H9 (cell line): ENCODE results near the gene DOCK1. TPM values are rescaled to one million over a fixed set of nuclear protein-coding genes. Genes with fewer than 3 reads are reported as not detected.

Source experiments
- DNase-seq: peaks from one replicate; pipeline ENCODE4 v3.0.0-alpha.2; 2017
- H2AFZ ChIP-seq: one replicate; pipeline ENCODE4 v1.6.1; 2013; ENCODE audit warnings: mild to moderate bottlenecking, low read length, control low read depth, moderate library complexity
- H2AK5ac ChIP-seq: 2 replicates; pipeline ENCODE4 v1.6.1; 2013; ENCODE audit warnings: low read length, control low read depth, mixed read lengths; ENCODE audit not compliant: insufficient read length
- H2BK120ac ChIP-seq: one replicate; pipeline ENCODE4 v1.6.1; 2013; ENCODE audit warnings: low read depth, mild to moderate bottlenecking, low read length, control low read depth, inconsistent platforms; ENCODE audit not compliant: poor library complexity, severe bottlenecking
- H2BK12ac ChIP-seq: 2 replicates; pipeline ENCODE4 v1.6.1; 2013; ENCODE audit warnings: low read length, control low read depth, mixed read lengths, low read depth; ENCODE audit not compliant: insufficient read length
- H2BK15ac ChIP-seq: 2 replicates; pipeline ENCODE4 v1.6.1; 2013; ENCODE audit warnings: low read depth, low read length, control low read depth
- H2BK20ac ChIP-seq: one replicate; pipeline ENCODE4 v1.6.1; 2013; ENCODE audit warnings: low read depth, mild to moderate bottlenecking, low read length, control low read depth, inconsistent platforms; ENCODE audit not compliant: poor library complexity, severe bottlenecking
- H2BK5ac ChIP-seq: 2 replicates; pipeline ENCODE4 v1.6.1; 2013; ENCODE audit warnings: low read length, control low read depth, mixed read lengths; ENCODE audit not compliant: insufficient read length
- H3K14ac ChIP-seq: 2 replicates; pipeline ENCODE4 v1.6.1; 2013; ENCODE audit warnings: low read length, control low read depth; ENCODE audit not compliant: insufficient read depth
- H3K18ac ChIP-seq: 2 replicates; pipeline ENCODE4 v1.6.1; 2013; ENCODE audit warnings: low read depth, mild to moderate bottlenecking, mixed read lengths, low read length, control low read depth; ENCODE audit not compliant: insufficient read length
- H3K23ac ChIP-seq: 2 replicates; pipeline ENCODE4 v1.6.1; 2013; ENCODE audit warnings: low read length, control low read depth, mixed read lengths, low read depth; ENCODE audit not compliant: insufficient read length
- H3K23me2 ChIP-seq: 2 replicates; pipeline ENCODE4 v1.6.1; 2013; ENCODE audit warnings: low read depth, mild to moderate bottlenecking, mixed read lengths, low read length, control low read depth; ENCODE audit not compliant: insufficient read length, poor library complexity, severe bottlenecking
- H3K27ac ChIP-seq: 2 replicates; pipeline ENCODE4 v1.5.1; 2013; ENCODE audit warnings: low read length, control low read depth, mixed read lengths, low read depth; ENCODE audit not compliant: insufficient read length
- H3K27me3 ChIP-seq: 2 replicates; pipeline ENCODE4 v1.6.1; 2013; ENCODE audit warnings: low read length, control low read depth, inconsistent platforms; ENCODE audit not compliant: insufficient read depth
- H3K4ac ChIP-seq: 2 replicates; pipeline ENCODE4 v1.6.1; 2013; ENCODE audit warnings: low read depth, mild to moderate bottlenecking, control low read depth, inconsistent platforms, low read length, moderate library complexity
- H3K4me1 ChIP-seq: 2 replicates; pipeline ENCODE4 v1.6.1; 2013; ENCODE audit warnings: low read length, control low read depth, inconsistent platforms; ENCODE audit not compliant: insufficient read depth
- H3K4me2 ChIP-seq: 2 replicates; pipeline ENCODE4 v1.6.1; 2013; ENCODE audit warnings: low read length, control low read depth, mixed read lengths; ENCODE audit not compliant: insufficient read length, insufficient read depth
- H3K56ac ChIP-seq: 2 replicates; pipeline ENCODE4 v1.6.1; 2013; ENCODE audit warnings: low read depth, mild to moderate bottlenecking, mixed read lengths, low read length, control low read depth; ENCODE audit not compliant: insufficient read length
- H3K79me1 ChIP-seq: 2 replicates; pipeline ENCODE4 v1.6.1; 2013; ENCODE audit warnings: low read depth, mild to moderate bottlenecking, moderate library complexity, low read length, control low read depth, inconsistent platforms; ENCODE audit not compliant: insufficient read depth, poor library complexity, severe bottlenecking
- H3K79me2 ChIP-seq: 2 replicates; pipeline ENCODE4 v1.6.1; 2013; ENCODE audit warnings: low read length, control low read depth, inconsistent platforms; ENCODE audit not compliant: insufficient read depth
- H3K9ac ChIP-seq: 2 replicates; pipeline ENCODE4 v1.6.1; 2013; ENCODE audit warnings: low read length, control low read depth, mixed read lengths; ENCODE audit not compliant: insufficient read length; ENCODE audit errors: extremely low read depth
- H3K9me3 ChIP-seq: one replicate; pipeline ENCODE4 v1.6.1; 2013; ENCODE audit warnings: low read depth, low read length, inconsistent platforms; ENCODE audit not compliant: control insufficient read depth
- H3T11ph ChIP-seq: one replicate; pipeline ENCODE4 v1.6.1; 2013; ENCODE audit warnings: mild to moderate bottlenecking, low read length, control low read depth, inconsistent platforms
- H4K20me1 ChIP-seq: one replicate; pipeline ENCODE4 v1.6.1; 2013; ENCODE audit not compliant: control insufficient read depth, insufficient read length, insufficient read depth
- H4K5ac ChIP-seq: 2 replicates; pipeline ENCODE4 v1.6.1; 2013; ENCODE audit warnings: low read depth, mild to moderate bottlenecking, mixed read lengths, low read length, control low read depth; ENCODE audit not compliant: insufficient read length
- H4K8ac ChIP-seq: replicated peaks from 2 replicates; pipeline ENCODE4 v1.6.1; 2013; ENCODE audit warnings: low read length, control low read depth, mixed read lengths, low read depth; ENCODE audit not compliant: insufficient read length
- H4K91ac ChIP-seq: 2 replicates; pipeline ENCODE4 v1.6.1; 2013; ENCODE audit warnings: low read depth, mild to moderate bottlenecking, moderate library complexity, mixed read lengths, low read length, control low read depth; ENCODE audit not compliant: insufficient read length
- H3K27ac Mint-ChIP-seq, 3 experiments: 2 replicates in 2 of 3; 3 replicates in 1 of 3; pipeline ENCODE4 v1.8.0; 2020 to 2021; ENCODE audit warnings: mixed read lengths in 3 of 3, mild to moderate bottlenecking in 1 of 3, moderate library complexity in 1 of 3
- H3K27me3 Mint-ChIP-seq: 2 replicates; pipeline ENCODE4 v1.8.0; 2021; ENCODE audit warnings: low read depth, mild to moderate bottlenecking, moderate library complexity, mixed read lengths
- H3K36me3 Mint-ChIP-seq, 3 experiments: 2 replicates in 2 of 3; 3 replicates in 1 of 3; pipeline ENCODE4 v1.8.0; 2020 to 2021; ENCODE audit warnings: low read depth in 3 of 3, mixed read lengths in 3 of 3; ENCODE audit not compliant: insufficient read depth in 1 of 3
- H3K4me1 Mint-ChIP-seq, 2 experiments: 2 replicates each; pipeline ENCODE4 v1.8.0; 2020; ENCODE audit warnings: mixed read lengths in 2 of 2
- H3K4me3 Mint-ChIP-seq, 2 experiments: 2 replicates in 1 of 2; 3 replicates in 1 of 2; pipeline ENCODE4 v1.8.0; 2020 to 2021; ENCODE audit warnings: mild to moderate bottlenecking in 2 of 2, mixed read lengths in 2 of 2, moderate library complexity in 1 of 2
- H3K9me3 Mint-ChIP-seq, 2 experiments: 2 replicates in 1 of 2; 3 replicates in 1 of 2; pipeline ENCODE4 v1.8.0; 2020; ENCODE audit warnings: mild to moderate bottlenecking in 2 of 2, mixed read lengths in 2 of 2, moderate library complexity in 1 of 2
- WGBS: extraction: QIAGEN DNeasy Blood & Tissue Kit; methylation state at CpG from one replicate; pipeline ENCODE4 v1.1.7; 2013; ENCODE audit warnings: missing lambda C conversion rate, low lambda C conversion rate, mixed read lengths; ENCODE audit not compliant: insufficient read length; ENCODE audit errors: extremely low coverage; 5-methylcytosine and 5-hydroxymethylcytosine counted together
- total RNA-seq: library from RNA; stranded (reverse); gene quantifications from 2 replicates; pipeline ENCODE4 v1.2.1, GENCODE V29; 2021
- TF ChIP-seq, protein P1 (sequence below): fragments of 200-600 bp; sonication (generic); conservative IDR thresholded peaks from 3 replicates; pipeline ENCODE4 v1.8.0; 2021; ENCODE audit warnings: antibody characterized with exemption, mild to moderate bottlenecking

Gene DOCK1
- total RNA-seq, 1 experiment from 2014 or later, result 57.0 TPM

DNA sequence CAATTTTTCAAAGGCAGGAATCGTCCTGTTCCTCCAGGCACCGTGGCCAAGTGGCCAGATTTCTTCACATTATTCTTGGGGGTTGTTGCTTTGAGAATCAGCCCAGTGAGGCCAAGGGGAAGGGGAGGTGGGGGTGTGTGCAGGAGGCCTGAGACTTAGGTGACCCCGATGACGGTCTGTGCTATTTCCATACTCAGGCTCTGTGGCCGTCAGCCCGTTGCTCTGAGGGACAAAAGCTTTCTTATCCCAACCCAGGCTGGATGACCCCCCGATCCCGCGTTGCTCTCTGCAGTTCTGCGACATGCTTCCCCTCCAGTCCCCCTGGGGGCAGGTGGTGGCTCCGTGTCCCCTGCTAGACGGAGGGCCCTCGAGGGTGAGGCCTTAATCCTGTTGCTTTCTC is 14.2 kb downstream of the DOCK1 start:
- H3K9me3 Mint-ChIP-seq, result 0 out of 5 replicates have a peak, but pooled peaks cover 0 to 2% of the 10 kb centered on the region in 2 experiments

More for the DNA sequence above, 14.2 kb downstream of the DOCK1 start:
- peaks cover 27 to 31% (median 29%) of the 10 kb centered on the region in 3 experiments; a peak in 6 of 7 replicates for H3K36me3 Mint-ChIP-seq
- peaks cover 9% of the 10 kb centered on the region; the same call in 1 of the 2 replicates for H3K79me2 ChIP-seq
- H4K8ac ChIP-seq, result no peak overlapping the region
- no peak overlapping the region for H3K4ac ChIP-seq
- peaks cover 2 to 14% of the 10 kb centered on the region in 2 experiments for H3K4me1 Mint-ChIP-seq
- H2AK5ac ChIP-seq, result no peak overlapping the region
- H3K56ac ChIP-seq, result no peak overlapping the region
- H3K9me3 ChIP-seq, result no peaks in the 10 kb centered on the region
- TF ChIP-seq, protein P1, sequence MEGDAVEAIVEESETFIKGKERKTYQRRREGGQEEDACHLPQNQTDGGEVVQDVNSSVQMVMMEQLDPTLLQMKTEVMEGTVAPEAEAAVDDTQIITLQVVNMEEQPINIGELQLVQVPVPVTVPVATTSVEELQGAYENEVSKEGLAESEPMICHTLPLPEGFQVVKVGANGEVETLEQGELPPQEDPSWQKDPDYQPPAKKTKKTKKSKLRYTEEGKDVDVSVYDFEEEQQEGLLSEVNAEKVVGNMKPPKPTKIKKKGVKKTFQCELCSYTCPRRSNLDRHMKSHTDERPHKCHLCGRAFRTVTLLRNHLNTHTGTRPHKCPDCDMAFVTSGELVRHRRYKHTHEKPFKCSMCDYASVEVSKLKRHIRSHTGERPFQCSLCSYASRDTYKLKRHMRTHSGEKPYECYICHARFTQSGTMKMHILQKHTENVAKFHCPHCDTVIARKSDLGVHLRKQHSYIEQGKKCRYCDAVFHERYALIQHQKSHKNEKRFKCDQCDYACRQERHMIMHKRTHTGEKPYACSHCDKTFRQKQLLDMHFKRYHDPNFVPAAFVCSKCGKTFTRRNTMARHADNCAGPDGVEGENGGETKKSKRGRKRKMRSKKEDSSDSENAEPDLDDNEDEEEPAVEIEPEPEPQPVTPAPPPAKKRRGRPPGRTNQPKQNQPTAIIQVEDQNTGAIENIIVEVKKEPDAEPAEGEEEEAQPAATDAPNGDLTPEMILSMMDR, result no peak
- H3K4me1 ChIP-seq, result no peaks in the 10 kb centered on the region
- no peak overlapping the region for H3K4me2 ChIP-seq
- H3K4me3 Mint-ChIP-seq, result no peak overlapping the region
- H3K27ac ChIP-seq, result no peak overlapping the region
- no peak for DNase-seq
- no peaks in the 10 kb centered on the region for H3K27me3 Mint-ChIP-seq
- no peak overlapping the region for H2BK12ac ChIP-seq
- H3K23ac ChIP-seq, result no peak overlapping the region
- no peak overlapping the region for H3K9ac ChIP-seq
- H3K27me3 ChIP-seq, result no peaks in the 10 kb centered on the region
- H4K5ac ChIP-seq, result no peak overlapping the region
- no peak overlapping the region for H4K91ac ChIP-seq
- no peak overlapping the region for H3T11ph ChIP-seq
- H3K23me2 ChIP-seq, result no peaks in the 10 kb centered on the region
- H3K27ac Mint-ChIP-seq, result peak overlapping the region in 2 of 3 experiments; percentile 7 to 82; a peak in 2 of 7 replicates
- WGBS, result no CpG with 5 or more reads among the region's 13 CpGs
- H3K79me1 ChIP-seq, result peaks cover 3% of the 10 kb centered on the region
- no peak overlapping the region for H2AFZ ChIP-seq
- no peak overlapping the region for H2BK20ac ChIP-seq
- no peak overlapping the region; the same call in 1 of the 2 replicates for H3K14ac ChIP-seq
- H2BK5ac ChIP-seq, result no peak overlapping the region
- H2BK120ac ChIP-seq, result no peak overlapping the region
- H4K20me1 ChIP-seq, result no peaks in the 10 kb centered on the region
- no peak overlapping the region for H3K18ac ChIP-seq
- no peak overlapping the region for H2BK15ac ChIP-seq
